HG03039 (cell line): ENCODE results near the gene TRAPPC2.
"Not testable (repeated sequence)": the region's sequence is repeated elsewhere in the genome, so short reads cannot be mapped to it uniquely, and the experiment has no call there.

Experiments used
- ATAC-seq: cut with Tn5 transposase; IDR thresholded peaks from one replicate; pipeline ENCODE4 v1.9.1; 2021; ENCODE audit warnings: mild to moderate bottlenecking, moderate library complexity; ENCODE audit not compliant: unreplicated experiment

TRAPPC2 gene

GRCh38 chrX:13670197-13670596 is 64.2 kb downstream of the TRAPPC2 start:
- no peak for ATAC-seq

GRCh38 chrX:13669755-13670154 is 64.7 kb downstream of the TRAPPC2 start:
- ATAC-seq = not testable (repeated sequence)

DNA sequence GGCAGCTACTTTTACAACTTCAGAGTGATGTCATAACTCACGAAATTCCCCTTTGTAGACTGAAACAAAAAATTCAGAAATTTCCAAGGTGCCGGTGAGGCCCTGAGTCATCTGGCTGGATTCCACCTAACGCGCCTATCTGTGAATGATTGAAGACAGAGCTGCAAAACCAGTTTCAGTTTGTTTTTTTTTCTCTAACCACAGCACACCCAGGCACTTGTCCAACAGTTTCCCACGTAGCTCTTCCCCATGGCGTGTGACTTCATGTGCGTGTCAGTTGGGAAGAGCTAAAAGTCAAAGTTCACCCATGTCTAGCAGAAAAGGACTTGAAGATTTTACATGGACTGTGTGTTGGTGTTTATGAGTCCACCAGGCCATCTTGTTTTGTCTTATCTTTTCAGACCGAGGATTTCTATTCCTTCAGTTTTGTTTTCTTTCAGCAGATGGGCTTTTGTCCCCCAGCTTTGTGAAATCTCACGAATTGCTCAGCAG is 65.1 kb downstream of the TRAPPC2 start:
- peak; percentile 60 for ATAC-seq

GRCh38 chrX:13667919-13668318 is 66.5 kb downstream of the TRAPPC2 start:
- no peak for ATAC-seq

GRCh38 chrX:13666836-13667235 is 67.6 kb downstream of the TRAPPC2 start:
- ATAC-seq = no peak

DNA sequence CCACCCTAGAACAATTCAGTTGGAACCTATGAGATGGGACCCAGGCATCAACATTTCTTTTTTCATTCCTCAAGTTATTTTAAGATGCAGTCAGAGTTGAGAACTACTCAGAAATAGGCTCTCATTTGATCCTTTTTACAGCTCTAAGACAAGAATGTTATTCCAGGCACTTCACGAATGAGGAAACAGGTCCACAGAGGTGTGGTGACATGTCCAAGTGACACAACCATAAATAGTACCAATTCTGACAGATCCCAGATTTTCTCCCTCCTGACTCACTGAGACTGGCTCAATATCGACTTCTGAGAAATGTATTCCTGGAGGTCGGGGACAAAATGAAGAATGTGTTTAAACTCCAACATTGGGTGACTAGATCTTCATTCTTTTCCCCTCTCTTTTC is 70.4 kb downstream of the TRAPPC2 start:
- ATAC-seq = no peak

DNA sequence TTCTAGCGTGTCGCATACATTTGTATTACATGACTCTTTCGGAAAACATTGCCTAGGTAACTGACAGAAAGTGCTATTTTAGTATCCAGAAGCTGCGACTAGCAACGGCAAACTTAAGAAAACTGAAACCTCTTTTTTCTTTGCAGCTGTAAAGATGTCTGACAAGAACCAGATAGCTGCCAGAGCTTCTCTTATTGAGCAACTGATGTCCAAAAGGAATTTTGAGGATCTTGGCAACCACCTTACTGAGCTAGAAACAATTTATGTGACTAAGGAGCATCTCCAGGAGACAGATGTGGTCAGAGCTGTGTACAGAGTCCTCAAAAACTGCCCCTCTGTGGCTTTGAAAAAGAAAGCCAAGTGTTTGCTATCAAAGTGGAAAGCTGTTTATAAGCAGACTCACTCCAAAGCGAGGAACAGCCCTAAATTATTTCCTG is 72.0 kb downstream of the TRAPPC2 start:
- no peak for ATAC-seq
